H1 (cell line): ENCODE results near the gene RBM25. TPM values are rescaled to one million over a fixed set of nuclear protein-coding genes. Genes with fewer than 3 reads are reported as not detected.

Experiments used
- CTCF ChIA-PET: fragments of 300-600 bp; sonication (Branson Sonifier 250); formaldehyde crosslinking; loops from one replicate; lab custom pipeline; 2021; ENCODE audit not compliant: partially characterized antibody; lab: Charles Lee
- POLR2A ChIA-PET: fragments of 300-600 bp; sonication (Branson Sonifier 250); formaldehyde crosslinking; loops from one replicate; lab custom pipeline; 2021; ENCODE audit warnings: inconsistent platforms; ENCODE audit not compliant: partially characterized antibody; lab: Charles Lee
- DNase-seq, 2 experiments: peaks; one replicate each; pipeline versions ENCODE4 v3.0.0 to v3.0.0-alpha.2; 2010 to 2022; ENCODE audit warnings: low spot score in 2 of 2, low read depth in 1 of 2, mixed read lengths in 1 of 2
- FAIRE-seq: peaks from 2 replicates; lab custom pipeline; 2011; peaks lifted over from hg19 to GRCh38; lab: Jason Lieb, UNC
- H2AFZ ChIP-seq: 2 replicates; pipeline ENCODE4 v1.8.1; 2012; ENCODE audit warnings: low read length, inconsistent platforms
- H2AK5ac ChIP-seq: 2 replicates; pipeline ENCODE4 v1.6.1; 2013; ENCODE audit warnings: low read depth, low read length
- H2BK120ac ChIP-seq: replicated peaks from 2 replicates; pipeline ENCODE3; 2013; ENCODE audit warnings: low read depth, low read length, inconsistent platforms
- H2BK12ac ChIP-seq: 2 replicates; pipeline ENCODE4 v1.6.1; 2013; ENCODE audit warnings: low read depth, low read length
- H2BK15ac ChIP-seq: 2 replicates; pipeline ENCODE4 v1.6.1; 2013; ENCODE audit warnings: low read length
- H2BK20ac ChIP-seq: 2 replicates; pipeline ENCODE4 v1.6.1; 2013; ENCODE audit warnings: low read length
- H2BK5ac ChIP-seq: 2 replicates; pipeline ENCODE4 v1.6.1; 2013; ENCODE audit warnings: low read depth, low read length
- H3K14ac ChIP-seq: 2 replicates; pipeline ENCODE4 v1.6.1; 2013; ENCODE audit warnings: inconsistent platforms; ENCODE audit not compliant: insufficient read length
- H3K18ac ChIP-seq: 2 replicates; pipeline ENCODE4 v1.6.1; 2013; ENCODE audit warnings: low read length; ENCODE audit errors: extremely low read depth
- H3K23ac ChIP-seq: 2 replicates; pipeline ENCODE4 v1.6.1; 2013; ENCODE audit warnings: inconsistent platforms; ENCODE audit not compliant: insufficient read length
- H3K23me2 ChIP-seq: 2 replicates; pipeline ENCODE4 v1.6.1; 2013; ENCODE audit warnings: low read depth, low read length
- H3K27ac ChIP-seq: 2 replicates; pipeline ENCODE4 v1.6.1; 2011; ENCODE audit warnings: low read depth, low read length, inconsistent platforms
- H3K27me3 ChIP-seq, 4 experiments: replicated peaks in 1 of 4; 1 replicate in 1 of 4; 2 replicates in 3 of 4; pipeline versions ENCODE4 v1.6.1 to v1.8.1; 2011 to 2013; ENCODE audit warnings: low read length in 3 of 4, mild to moderate bottlenecking in 3 of 4, inconsistent platforms in 2 of 4, mixed read lengths in 2 of 4, moderate library complexity in 1 of 4; ENCODE audit not compliant: control insufficient read depth in 3 of 4, insufficient read depth in 3 of 4; ENCODE audit errors: extremely low read depth in 1 of 4
- H3K36me3 ChIP-seq, 4 experiments: 2 replicates each; pipeline versions ENCODE4 v1.6.1 to v1.8.1; 2011 to 2013; ENCODE audit warnings: mild to moderate bottlenecking in 4 of 4, low read length in 3 of 4, moderate library complexity in 2 of 4, control low read depth in 1 of 4, inconsistent platforms in 1 of 4; ENCODE audit not compliant: insufficient read depth in 4 of 4, control insufficient read depth in 2 of 4
- H3K4ac ChIP-seq: replicated peaks from 2 replicates; pipeline ENCODE3; 2013; ENCODE audit warnings: low read length, low read depth, mixed read lengths, inconsistent platforms; ENCODE audit not compliant: insufficient read length
- H3K4me1 ChIP-seq, 4 experiments: replicated peaks in 1 of 4; 1 replicate in 1 of 4; 2 replicates in 3 of 4; pipeline versions ENCODE4 v1.6.1 to v1.8.1; 2011 to 2013; ENCODE audit warnings: low read length in 3 of 4, inconsistent platforms in 2 of 4, mixed read lengths in 1 of 4; ENCODE audit not compliant: insufficient read depth in 4 of 4, control insufficient read depth in 3 of 4
- H3K4me2 ChIP-seq, 2 experiments: 2 replicates each; pipeline versions ENCODE4 v1.6.1 to v1.8.1; 2011 to 2013; ENCODE audit warnings: low read depth in 2 of 2, low read length in 2 of 2, control low read depth in 1 of 2, inconsistent platforms in 1 of 2, mild to moderate bottlenecking in 1 of 2; ENCODE audit not compliant: insufficient read depth in 1 of 2
- H3K4me3 ChIP-seq, 4 experiments: fragments of 200-600, 300-600 bp in 1 of 4; sonication (generic), shearing (Covaris generic), sonication (Bioruptor Twin) in 1 of 4; 2 replicates each; pipeline versions ENCODE4 v1.5.1 to v1.8.1; 2011 to 2016; ENCODE audit warnings: low read length in 4 of 4, low read depth in 3 of 4, control low read depth in 2 of 4, inconsistent platforms in 2 of 4, mild to moderate bottlenecking in 2 of 4, mixed read lengths in 1 of 4, moderate library complexity in 1 of 4; ENCODE audit not compliant: insufficient read depth in 2 of 4; ENCODE audit errors: extremely low read depth in 1 of 4
- H3K56ac ChIP-seq: replicated peaks from 2 replicates; pipeline ENCODE3; 2013; ENCODE audit warnings: low read depth, mild to moderate bottlenecking, mixed read lengths, low read length, inconsistent platforms; ENCODE audit not compliant: insufficient read length
- H3K79me1 ChIP-seq: 2 replicates; pipeline ENCODE4 v1.6.1; 2013; ENCODE audit warnings: low read depth, low read length, control low read depth
- H3K79me2 ChIP-seq, 2 experiments: 2 replicates each; pipeline versions ENCODE4 v1.6.1 to v1.8.1; 2012 to 2013; ENCODE audit warnings: low read length in 2 of 2, mild to moderate bottlenecking in 2 of 2, inconsistent platforms in 1 of 2; ENCODE audit not compliant: insufficient read depth in 2 of 2, control insufficient read depth in 1 of 2
- H3K9ac ChIP-seq, 4 experiments: replicated peaks in 1 of 4; 1 replicate in 1 of 4; 2 replicates in 3 of 4; pipeline versions ENCODE4 v1.6.1 to v1.8.1; 2011 to 2013; ENCODE audit warnings: low read depth in 3 of 4, low read length in 3 of 4, control low read depth in 2 of 4, mild to moderate bottlenecking in 2 of 4, moderate library complexity in 2 of 4, inconsistent platforms in 1 of 4; ENCODE audit errors: extremely low read depth in 1 of 4
- H3K9me3 ChIP-seq, 2 experiments: 2 replicates each; pipeline versions ENCODE4 v1.6.1 to v1.8.1; 2012 to 2013; ENCODE audit warnings: mild to moderate bottlenecking in 2 of 2, moderate library complexity in 2 of 2, control low read depth in 1 of 2, inconsistent platforms in 1 of 2, low read depth in 1 of 2, low read length in 1 of 2, mixed read lengths in 1 of 2; ENCODE audit not compliant: insufficient read depth in 2 of 2
- H4K20me1 ChIP-seq, 2 experiments: replicated peaks in 1 of 2; 2 replicates each; pipeline versions ENCODE3 to v1.8.1; 2011 to 2013; ENCODE audit warnings: inconsistent platforms in 2 of 2, low read length in 2 of 2, mild to moderate bottlenecking in 1 of 2; ENCODE audit not compliant: insufficient read depth in 2 of 2, control insufficient read depth in 1 of 2
- H4K5ac ChIP-seq: 2 replicates; pipeline ENCODE4 v1.6.1; 2013; ENCODE audit warnings: low read length, low read depth, mixed read lengths, inconsistent platforms; ENCODE audit not compliant: insufficient read length
- H4K8ac ChIP-seq: 2 replicates; pipeline ENCODE4 v1.8.0; 2013; ENCODE audit warnings: mild to moderate bottlenecking, moderate library complexity, low read length, inconsistent platforms; ENCODE audit not compliant: insufficient read depth; ENCODE audit errors: extremely low read depth
- H4K91ac ChIP-seq: replicated peaks from 2 replicates; pipeline ENCODE3; 2013; ENCODE audit warnings: low read length, mixed read lengths, inconsistent platforms; ENCODE audit not compliant: insufficient read length
- CBX5 ChIP-seq: fragments of 300-800, 300-1000 bp; sonication (generic); IDR thresholded peaks from 2 replicates; pipeline ENCODE4 v1.7.1; 2016; ENCODE audit warnings: antibody characterized with exemption, low read length, low read depth
- CBX8 ChIP-seq: fragments of 300-800, 300-1000 bp; sonication (generic); IDR thresholded peaks from 2 replicates; pipeline ENCODE4 v1.7.1; 2016; ENCODE audit warnings: low read depth, low read length, borderline replicate concordance
- GTF2F1 ChIP-seq: IDR thresholded peaks from 2 replicates; pipeline ENCODE4 v1.6.1; 2012; ENCODE audit warnings: low read depth, low read length, improper control_type of control experiment, borderline replicate concordance
- HDAC2 ChIP-seq, 2 experiments: fragments of 300-600 bp in 1 of 2; sonication (generic) in 1 of 2; IDR thresholded peaks; 2 replicates each; pipeline ENCODE4 v1.6.1; 2011 to 2012; ENCODE audit warnings: low read depth in 2 of 2, low read length in 2 of 2, mild to moderate bottlenecking in 2 of 2, moderate library complexity in 2 of 2, borderline replicate concordance in 1 of 2, inconsistent platforms in 1 of 2
- KDM4A ChIP-seq: IDR thresholded peaks from one replicate; pipeline ENCODE4 v1.7.1; 2012; ENCODE audit warnings: low read depth, mild to moderate bottlenecking, moderate library complexity, low read length, inconsistent platforms; ENCODE audit not compliant: severe bottlenecking
- NANOG ChIP-seq: IDR thresholded peaks from 2 replicates; pipeline ENCODE4 v1.6.1; 2011; ENCODE audit warnings: low read length, low read depth, mild to moderate bottlenecking, inconsistent platforms; ENCODE audit not compliant: insufficient read depth, poor library complexity, severe bottlenecking
- POLR2AphosphoS5 ChIP-seq: IDR thresholded peaks from 2 replicates; pipeline ENCODE4 v1.6.1; 2011; ENCODE audit warnings: low read depth, low read length
- RNF2 ChIP-seq: fragments of 200-900, 300-1000 bp; sonication (generic); IDR thresholded peaks from 2 replicates; pipeline ENCODE4 v1.7.1; 2016; ENCODE audit warnings: borderline replicate concordance, low read depth, mild to moderate bottlenecking, antibody characterized with exemption, low read length; ENCODE audit not compliant: poor library complexity, severe bottlenecking; ENCODE audit errors: missing control alignments
- SIX5 ChIP-seq: IDR thresholded peaks from 2 replicates; pipeline ENCODE4 v1.6.1; 2011; ENCODE audit warnings: mild to moderate bottlenecking, low read depth, low read length
- SUZ12 ChIP-seq: fragments of 200-600 bp; sonication (generic); IDR thresholded peaks from 2 replicates; pipeline ENCODE4 v1.6.1; 2012; ENCODE audit warnings: mild to moderate bottlenecking, inconsistent platforms, low read length, moderate library complexity, mixed read lengths
- TAF1 ChIP-seq: IDR thresholded peaks from 2 replicates; pipeline ENCODE4 v1.6.1; 2011; ENCODE audit warnings: mild to moderate bottlenecking, low read depth, low read length
- TEAD4 ChIP-seq: IDR thresholded peaks from 2 replicates; pipeline ENCODE4 v1.6.1; 2012; ENCODE audit warnings: low read depth, low read length, inconsistent platforms, mixed read lengths
- YY1 ChIP-seq: IDR thresholded peaks from 2 replicates; pipeline ENCODE4 v1.6.1; 2011; ENCODE audit warnings: low read depth, mild to moderate bottlenecking, low read length
- ZNF274 ChIP-seq: IDR thresholded peaks from 2 replicates; pipeline ENCODE4 v1.7.0; 2012; ENCODE audit warnings: low read length, borderline replicate concordance; ENCODE audit errors: extremely low read depth
- WGBS, 2 experiments: shearing (Covaris generic) in 1 of 2; methylation state at CpG; one replicate each; pipeline versions ENCODE4 v1.1.6 to v1.1.7; 2013 to 2015; ENCODE audit warnings: low lambda C conversion rate in 2 of 2, mixed read lengths in 2 of 2, inconsistent platforms in 1 of 2, low coverage in 1 of 2, missing lambda C conversion rate in 1 of 2; ENCODE audit not compliant: insufficient replicate concordance in 2 of 2, insufficient coverage in 1 of 2, insufficient read length in 1 of 2; ENCODE audit errors: extremely low coverage in 1 of 2, missing lambda C conversion rate in 1 of 2; 5-methylcytosine and 5-hydroxymethylcytosine counted together
- polyA plus RNA-seq, 7 experiments: library from polyadenylated mRNA; depleted of rRNA in 3 of 7; stranded (reverse) in 5 of 7; unstranded in 2 of 7; fragments of >200 nt in 5 of 7; fragments of 200-250 nt in 2 of 7; gene quantifications; 1 replicate in 5 of 7; 2 replicates in 1 of 7; 4 replicates in 1 of 7; pipeline versions ENCODE4 v1.2.1 to v1.2.3, GENCODE V29; 2011 to 2013; ENCODE audit warnings: missing spikeins in 2 of 7, mixed read lengths in 2 of 7
- total RNA-seq: library from RNA; stranded (reverse); fragmentation: NEBNext Ultra II Directional; extraction: Animal tissue kit (Norgen Biotek cat#: 25700); gene quantifications from 2 replicates; pipeline ENCODE4 v1.2.1, GENCODE V29; 2021

The RBM25 gene
- total and polyA plus RNA-seq, 2 of the 8 experiments (the other 6 are each of a cell fraction or from before 2014, with no cell fraction given): 25.6 to 134 TPM

GRCh38 chr14:73105727-73106126, 47.4 kb downstream of the RBM25 start:
- Histone ChIP-seq H3K4me3 (no peak overlapping the region), H2AK5ac (no peak overlapping the region), H3K56ac (no peak overlapping the region), H2AFZ (no peak overlapping the region), H4K8ac (no peak overlapping the region), H3K4me1 (no peaks in the 10 kb centered on the region), H4K5ac (no peak overlapping the region), H2BK5ac (no peak overlapping the region), H3K23me2 (no peaks in the 10 kb centered on the region), H4K20me1 (peaks cover 2% of the 10 kb centered on the region in 2 experiments), H3K79me1 (no peaks in the 10 kb centered on the region), H3K36me3 (peaks cover 34 to 98% (median 67%) of the 10 kb centered on the region in 4 experiments), H4K91ac (no peak overlapping the region), H2BK20ac (no peak overlapping the region), H3K27ac (no peak overlapping the region), H3K14ac (no peak overlapping the region), H3K79me2 (no peaks in the 10 kb centered on the region; a peak in 1 of 4 replicates), H3K9ac (no peak overlapping the region), H3K9me3 (no peaks in the 10 kb centered on the region), H2BK15ac (no peak overlapping the region), H3K18ac (no peak overlapping the region), H3K4ac (no peak overlapping the region), H2BK12ac (no peak overlapping the region), H3K4me2 (no peak overlapping the region), H3K23ac (no peak overlapping the region), H3K27me3 (no peaks in the 10 kb centered on the region), H2BK120ac (no peak overlapping the region)
- POLR2A ChIA-PET: interaction anchor here (1.9 kb wide), 1 partner anchor 10 kb away, joined by 6 read pairs; no protein-coding TSS in a partner anchor
- CTCF ChIA-PET: no interaction called here
- DNase-seq: no peak
- 89 to 99% methylated on average over 13 to 16 of the region's 16 CpGs for WGBS, 2 experiments
- no peak for FAIRE-seq
- TF ChIP-seq GTF2F1: no peak
- TF ChIP-seq CBX8: no peak
- TF ChIP-seq ZNF274: no peak
- TF ChIP-seq CBX5: no peak
- no peak for TF ChIP-seq HDAC2 (IDR thresholded peaks at IDR 0.05; ENCODE audit: borderline replicate concordance in 1 of 2, low read depth in 2 of 2, low read length in 2 of 2)
- TF ChIP-seq TEAD4: no peak
- TF ChIP-seq SIX5: no peak
- no peak for TF ChIP-seq KDM4A
- no peak for TF ChIP-seq RNF2
- TF ChIP-seq SUZ12: no peak
- TF ChIP-seq NANOG: no peak
- TF ChIP-seq TAF1: no peak
- no peak for TF ChIP-seq YY1
- TF ChIP-seq POLR2AphosphoS5: no peak
